ENCODE measurements around the gene KCNN1. TPM values are rescaled to one million over a fixed set of nuclear protein-coding genes. Genes with fewer than 3 reads are reported as not detected.
A peak's percentile ranks its signal among the peaks of the same experiment; 100 is the strongest.

Gene KCNN1
- total and polyA plus RNA-seq, 2 of the 13 experiments (the other 11 are each of a cell fraction or from before 2014, with no cell fraction given): 0.04 TPM; not detected in 1

DNA sequence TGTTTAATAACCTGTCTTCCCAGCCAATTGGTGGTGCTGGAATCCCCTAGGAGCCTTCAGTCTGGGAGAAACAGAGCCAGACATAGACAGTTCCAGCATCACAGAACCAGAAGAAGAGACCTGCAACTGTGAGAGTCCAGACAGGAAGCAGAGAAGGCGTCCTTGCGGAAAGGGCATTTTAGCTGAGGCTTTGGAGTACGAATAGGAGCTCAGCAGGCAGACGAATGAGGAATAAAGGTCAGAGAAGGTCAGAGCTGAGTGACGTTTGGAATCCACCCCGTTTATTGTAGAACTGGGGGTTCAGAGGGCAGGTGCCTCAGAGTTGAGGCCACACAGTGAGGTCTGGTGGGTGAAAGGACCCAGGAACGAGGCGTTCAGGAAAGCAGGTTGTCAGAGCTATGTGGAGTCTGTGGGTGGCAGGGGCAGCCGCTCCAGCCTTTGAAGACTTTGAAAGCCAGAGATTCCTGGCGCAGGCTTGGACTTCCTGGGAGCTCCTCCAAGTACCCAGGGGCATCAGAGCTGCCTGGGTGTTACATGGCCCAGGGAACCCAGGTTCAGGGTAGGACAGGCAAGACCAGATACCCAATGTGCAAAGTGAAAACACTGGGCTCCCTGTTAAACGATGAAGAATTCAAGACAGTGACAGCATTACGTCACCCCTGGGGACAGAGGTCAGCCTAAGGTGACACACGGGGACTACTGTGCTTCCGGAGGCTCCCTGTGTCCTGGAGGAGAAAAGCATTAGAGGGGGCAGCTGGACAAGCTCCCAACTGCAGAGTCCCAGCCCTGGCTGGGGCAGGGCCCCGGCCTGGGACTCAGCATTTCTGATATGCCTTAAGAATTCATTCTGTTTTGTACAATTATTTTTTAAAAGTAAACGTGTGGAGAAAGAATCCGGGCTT lies 46.6 kb downstream of the KCNN1 start (continued):
- TF ChIP-seq GPBP1L1 (CRISPR knock-in tag; IDR thresholded peaks at IDR 0.05) (no peak), ZNF772 (CRISPR knock-in tag; IDR thresholded peaks at IDR 0.05) (no peak), GTF3A (CRISPR knock-in tag; conservative IDR thresholded peaks at IDR 0.05) (no peak), MIER2 (CRISPR knock-in tag; IDR thresholded peaks at IDR 0.05) (peak; percentile 48; the same call in 1 of the 2 replicates), ZNF276 (CRISPR knock-in tag; IDR thresholded peaks at IDR 0.05; ENCODE audit: low read depth) (no peak), DNMT1 (CRISPR knock-in tag; IDR thresholded peaks at IDR 0.05) (no peak), PAF1 (CRISPR knock-in tag; IDR thresholded peaks at IDR 0.05) (no peak), ZNF572 (CRISPR knock-in tag; IDR thresholded peaks at IDR 0.05) (no peak)
- TF ChIP-seq, protein P1, sequence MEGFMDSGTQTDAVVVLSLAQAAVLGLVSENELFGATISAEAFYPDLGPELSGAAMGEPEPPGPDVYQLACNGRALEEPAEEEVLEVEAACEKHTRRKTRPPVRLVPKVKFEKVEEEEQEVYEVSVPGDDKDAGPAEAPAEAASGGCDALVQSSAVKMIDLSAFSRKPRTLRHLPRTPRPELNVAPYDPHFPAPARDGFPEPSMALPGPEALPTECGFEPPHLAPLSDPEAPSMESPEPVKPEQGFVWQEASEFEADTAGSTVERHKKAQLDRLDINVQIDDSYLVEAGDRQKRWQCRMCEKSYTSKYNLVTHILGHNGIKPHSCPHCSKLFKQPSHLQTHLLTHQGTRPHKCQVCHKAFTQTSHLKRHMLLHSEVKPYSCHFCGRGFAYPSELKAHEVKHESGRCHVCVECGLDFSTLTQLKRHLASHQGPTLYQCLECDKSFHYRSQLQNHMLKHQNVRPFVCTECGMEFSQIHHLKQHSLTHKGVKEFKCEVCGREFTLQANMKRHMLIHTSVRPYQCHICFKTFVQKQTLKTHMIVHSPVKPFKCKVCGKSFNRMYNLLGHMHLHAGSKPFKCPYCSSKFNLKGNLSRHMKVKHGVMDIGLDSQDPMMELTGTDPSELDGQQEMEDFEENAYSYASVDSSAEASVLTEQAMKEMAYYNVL (CRISPR knock-in tag; IDR thresholded peaks at IDR 0.05; ENCODE audit: borderline replicate concordance): no peak
- TF ChIP-seq, protein P2, sequence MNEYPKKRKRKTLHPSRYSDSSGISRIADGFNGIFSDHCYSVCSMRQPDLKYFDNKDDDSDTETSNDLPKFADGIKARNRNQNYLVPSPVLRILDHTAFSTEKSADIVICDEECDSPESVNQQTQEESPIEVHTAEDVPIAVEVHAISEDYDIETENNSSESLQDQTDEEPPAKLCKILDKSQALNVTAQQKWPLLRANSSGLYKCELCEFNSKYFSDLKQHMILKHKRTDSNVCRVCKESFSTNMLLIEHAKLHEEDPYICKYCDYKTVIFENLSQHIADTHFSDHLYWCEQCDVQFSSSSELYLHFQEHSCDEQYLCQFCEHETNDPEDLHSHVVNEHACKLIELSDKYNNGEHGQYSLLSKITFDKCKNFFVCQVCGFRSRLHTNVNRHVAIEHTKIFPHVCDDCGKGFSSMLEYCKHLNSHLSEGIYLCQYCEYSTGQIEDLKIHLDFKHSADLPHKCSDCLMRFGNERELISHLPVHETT (CRISPR knock-in tag; conservative IDR thresholded peaks at IDR 0.05): 0 out of 2 replicates have a peak, but pooled peaks have one; percentile 24
- TF ChIP-seq, protein P3, sequence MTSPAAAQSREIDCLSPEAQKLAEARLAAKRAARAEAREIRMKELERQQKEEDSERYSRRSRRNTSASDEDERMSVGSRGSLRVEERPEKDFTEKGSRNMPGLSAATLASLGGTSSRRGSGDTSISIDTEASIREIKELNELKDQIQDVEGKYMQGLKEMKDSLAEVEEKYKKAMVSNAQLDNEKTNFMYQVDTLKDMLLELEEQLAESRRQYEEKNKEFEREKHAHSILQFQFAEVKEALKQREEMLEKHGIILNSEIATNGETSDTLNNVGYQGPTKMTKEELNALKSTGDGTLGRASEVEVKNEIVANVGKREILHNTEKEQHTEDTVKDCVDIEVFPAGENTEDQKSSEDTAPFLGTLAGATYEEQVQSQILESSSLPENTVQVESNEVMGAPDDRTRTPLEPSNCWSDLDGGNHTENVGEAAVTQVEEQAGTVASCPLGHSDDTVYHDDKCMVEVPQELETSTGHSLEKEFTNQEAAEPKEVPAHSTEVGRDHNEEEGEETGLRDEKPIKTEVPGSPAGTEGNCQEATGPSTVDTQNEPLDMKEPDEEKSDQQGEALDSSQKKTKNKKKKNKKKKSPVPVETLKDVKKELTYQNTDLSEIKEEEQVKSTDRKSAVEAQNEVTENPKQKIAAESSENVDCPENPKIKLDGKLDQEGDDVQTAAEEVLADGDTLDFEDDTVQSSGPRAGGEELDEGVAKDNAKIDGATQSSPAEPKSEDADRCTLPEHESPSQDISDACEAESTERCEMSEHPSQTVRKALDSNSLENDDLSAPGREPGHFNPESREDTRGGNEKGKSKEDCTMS (CRISPR knock-in tag; conservative IDR thresholded peaks at IDR 0.05): no peak
- TF ChIP-seq, protein P4, sequence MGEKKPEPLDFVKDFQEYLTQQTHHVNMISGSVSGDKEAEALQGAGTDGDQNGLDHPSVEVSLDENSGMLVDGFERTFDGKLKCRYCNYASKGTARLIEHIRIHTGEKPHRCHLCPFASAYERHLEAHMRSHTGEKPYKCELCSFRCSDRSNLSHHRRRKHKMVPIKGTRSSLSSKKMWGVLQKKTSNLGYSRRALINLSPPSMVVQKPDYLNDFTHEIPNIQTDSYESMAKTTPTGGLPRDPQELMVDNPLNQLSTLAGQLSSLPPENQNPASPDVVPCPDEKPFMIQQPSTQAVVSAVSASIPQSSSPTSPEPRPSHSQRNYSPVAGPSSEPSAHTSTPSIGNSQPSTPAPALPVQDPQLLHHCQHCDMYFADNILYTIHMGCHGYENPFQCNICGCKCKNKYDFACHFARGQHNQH (CRISPR knock-in tag; IDR thresholded peaks at IDR 0.05): peak; percentile 59; the same call in 1 of the 2 replicates
- TF ChIP-seq, protein P5, sequence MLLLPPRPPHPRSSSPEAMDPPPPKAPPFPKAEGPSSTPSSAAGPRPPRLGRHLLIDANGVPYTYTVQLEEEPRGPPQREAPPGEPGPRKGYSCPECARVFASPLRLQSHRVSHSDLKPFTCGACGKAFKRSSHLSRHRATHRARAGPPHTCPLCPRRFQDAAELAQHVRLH (CRISPR knock-in tag; IDR thresholded peaks at IDR 0.05; ENCODE audit: borderline replicate concordance, low read depth): peak; percentile 66; the same call in 1 of the 2 replicates
